DND-41 (cell line): ENCODE data around the gene MYH9.

Source experiments
- ATAC-seq: fragments of 200-7000 bp; cut with Tn5 transposase; 3 replicates; pipeline ENCODE4 v1.9.1; 2021; ENCODE audit warnings: low read depth; ENCODE audit not compliant: insufficient read depth
- DNase-seq: peaks from one replicate; pipeline ENCODE4 v3.0.0-alpha.2; 2020
- H2AFZ ChIP-seq: 2 replicates; pipeline ENCODE4 v1.6.0; 2012; ENCODE audit warnings: low read depth, low read length
- H3K27ac ChIP-seq: 2 replicates; pipeline ENCODE4 v1.5.1; 2012; ENCODE audit warnings: low read length, inconsistent platforms
- H3K27me3 ChIP-seq: fragments of 200-600 bp; sonication (generic); 2 replicates; pipeline ENCODE4 v1.6.0; 2012; ENCODE audit warnings: low read length, mild to moderate bottlenecking, inconsistent platforms; ENCODE audit not compliant: insufficient read depth, poor library complexity
- H3K36me3 ChIP-seq: 2 replicates; pipeline ENCODE4 v1.5.1; 2012; ENCODE audit warnings: low read length, inconsistent platforms; ENCODE audit not compliant: insufficient read depth
- H3K4me1 ChIP-seq: 2 replicates; pipeline ENCODE4 v1.5.1; 2012; ENCODE audit warnings: mild to moderate bottlenecking, low read length; ENCODE audit not compliant: insufficient read depth
- H3K4me2 ChIP-seq: 2 replicates; pipeline ENCODE4 v1.6.0; 2012; ENCODE audit warnings: mild to moderate bottlenecking, moderate library complexity, low read length, inconsistent platforms; ENCODE audit not compliant: insufficient read depth
- H3K4me3 ChIP-seq, 2 experiments: fragments of 200-600 bp in 1 of 2; shearing (Covaris generic) in 1 of 2; 2 replicates each; pipeline ENCODE4 v1.5.1; 2012 to 2016; ENCODE audit warnings: inconsistent platforms in 2 of 2, low read length in 2 of 2, mild to moderate bottlenecking in 2 of 2, low read depth in 1 of 2, moderate library complexity in 1 of 2
- H3K79me2 ChIP-seq: 2 replicates; pipeline ENCODE4 v1.6.0; 2012; ENCODE audit warnings: low read length, inconsistent platforms; ENCODE audit not compliant: insufficient read depth
- H3K9ac ChIP-seq: 2 replicates; pipeline ENCODE4 v1.6.0; 2012; ENCODE audit warnings: low read depth, mild to moderate bottlenecking, inconsistent platforms, low read length, moderate library complexity
- H3K9me3 ChIP-seq: 2 replicates; pipeline ENCODE4 v1.5.1; 2012; ENCODE audit warnings: low read length, moderate library complexity, mild to moderate bottlenecking, inconsistent platforms; ENCODE audit not compliant: insufficient read depth, severe bottlenecking
- H4K20me1 ChIP-seq: 2 replicates; pipeline ENCODE4 v1.6.0; 2012; ENCODE audit warnings: low read length; ENCODE audit not compliant: insufficient read depth
- EZH2 ChIP-seq: IDR thresholded peaks from 3 replicates; pipeline ENCODE4 v1.6.1; 2012; ENCODE audit warnings: borderline replicate concordance, low read depth, mild to moderate bottlenecking, moderate library complexity, low read length, inconsistent platforms; ENCODE audit not compliant: severe bottlenecking
- TF ChIP-seq, protein P1 (sequence below): IDR thresholded peaks from 2 replicates; pipeline ENCODE4 v1.5.1; 2012; ENCODE audit warnings: borderline replicate concordance, low read length, moderate library complexity, mild to moderate bottlenecking; ENCODE audit not compliant: poor library complexity, severe bottlenecking; ENCODE audit errors: extremely low read depth

The MYH9 gene

DNA sequence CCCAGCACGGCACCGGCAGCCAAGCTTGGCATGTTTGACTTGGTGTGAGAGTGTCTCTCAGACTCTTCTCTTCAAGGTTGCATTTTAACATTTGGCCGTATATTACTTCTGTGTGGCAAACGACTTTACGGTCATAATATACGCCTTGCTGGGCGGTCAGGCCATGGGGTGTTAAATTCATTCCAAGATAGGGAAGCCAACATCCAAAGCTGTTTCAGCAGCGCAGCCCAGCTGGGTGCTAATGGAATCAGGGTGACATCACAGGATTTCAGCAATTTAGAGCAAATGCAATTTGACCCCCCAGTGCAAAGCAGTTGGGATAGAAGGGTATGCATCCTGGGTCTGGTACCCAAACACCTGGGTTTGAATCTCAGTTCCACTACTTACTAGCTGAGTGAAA, 16.7 kb upstream of the MYH9 start:
- Histone ChIP-seq H3K4me2 (no peak overlapping the region; the same call in 1 of the 2 replicates), H3K36me3 (no peaks in the 10 kb centered on the region)

DNA sequence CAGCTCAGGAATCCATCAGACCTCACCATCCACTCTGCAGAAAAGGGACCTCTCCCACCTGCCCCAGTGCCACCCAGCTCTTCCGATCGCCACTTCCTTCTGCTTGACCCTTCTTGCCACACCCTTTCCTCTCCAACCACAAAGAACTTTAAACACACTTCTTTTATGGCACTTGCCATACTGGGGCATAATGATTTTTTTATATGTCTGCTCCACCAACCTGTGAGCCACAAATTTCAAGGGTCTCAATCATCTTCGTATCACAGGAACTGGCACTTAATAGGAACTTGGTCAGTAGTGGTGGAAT, 11.7 kb upstream of the MYH9 start:
- no peak for DNase-seq
- H3K9me3 ChIP-seq = no peaks in the 10 kb centered on the region
- no peaks in the 10 kb centered on the region for H3K36me3 ChIP-seq
- no peak overlapping the region for H3K9ac ChIP-seq
- no peak for ATAC-seq
- no peaks in the 10 kb centered on the region for H4K20me1 ChIP-seq
- H2AFZ ChIP-seq = no peak overlapping the region
- peaks cover 5% of the 10 kb centered on the region for H3K4me1 ChIP-seq
- H3K4me3 ChIP-seq = no peak overlapping the region
- H3K27ac ChIP-seq = no peak overlapping the region
- no peak overlapping the region for H3K4me2 ChIP-seq
- H3K27me3 ChIP-seq = no peaks in the 10 kb centered on the region
- no peaks in the 10 kb centered on the region for H3K79me2 ChIP-seq
- TF ChIP-seq, protein P1, sequence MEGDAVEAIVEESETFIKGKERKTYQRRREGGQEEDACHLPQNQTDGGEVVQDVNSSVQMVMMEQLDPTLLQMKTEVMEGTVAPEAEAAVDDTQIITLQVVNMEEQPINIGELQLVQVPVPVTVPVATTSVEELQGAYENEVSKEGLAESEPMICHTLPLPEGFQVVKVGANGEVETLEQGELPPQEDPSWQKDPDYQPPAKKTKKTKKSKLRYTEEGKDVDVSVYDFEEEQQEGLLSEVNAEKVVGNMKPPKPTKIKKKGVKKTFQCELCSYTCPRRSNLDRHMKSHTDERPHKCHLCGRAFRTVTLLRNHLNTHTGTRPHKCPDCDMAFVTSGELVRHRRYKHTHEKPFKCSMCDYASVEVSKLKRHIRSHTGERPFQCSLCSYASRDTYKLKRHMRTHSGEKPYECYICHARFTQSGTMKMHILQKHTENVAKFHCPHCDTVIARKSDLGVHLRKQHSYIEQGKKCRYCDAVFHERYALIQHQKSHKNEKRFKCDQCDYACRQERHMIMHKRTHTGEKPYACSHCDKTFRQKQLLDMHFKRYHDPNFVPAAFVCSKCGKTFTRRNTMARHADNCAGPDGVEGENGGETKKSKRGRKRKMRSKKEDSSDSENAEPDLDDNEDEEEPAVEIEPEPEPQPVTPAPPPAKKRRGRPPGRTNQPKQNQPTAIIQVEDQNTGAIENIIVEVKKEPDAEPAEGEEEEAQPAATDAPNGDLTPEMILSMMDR = no peak
- no peak for TF ChIP-seq EZH2

More for the DNA sequence above, 16.7 kb upstream of the MYH9 start:
- no peak for ATAC-seq
- Histone ChIP-seq H3K4me1 (peaks cover 32% of the 10 kb centered on the region), H3K27ac (peak overlapping the region; percentile 87), H4K20me1 (no peaks in the 10 kb centered on the region), H3K79me2 (no peaks in the 10 kb centered on the region), H3K27me3 (no peaks in the 10 kb centered on the region), H2AFZ (no peak overlapping the region), H3K4me3 (no peak overlapping the region), H3K9me3 (no peaks in the 10 kb centered on the region), H3K9ac (no peak overlapping the region)
- DNase-seq = no peak
- TF ChIP-seq EZH2 = no peak
- TF ChIP-seq, protein P1 = no peak

DNA sequence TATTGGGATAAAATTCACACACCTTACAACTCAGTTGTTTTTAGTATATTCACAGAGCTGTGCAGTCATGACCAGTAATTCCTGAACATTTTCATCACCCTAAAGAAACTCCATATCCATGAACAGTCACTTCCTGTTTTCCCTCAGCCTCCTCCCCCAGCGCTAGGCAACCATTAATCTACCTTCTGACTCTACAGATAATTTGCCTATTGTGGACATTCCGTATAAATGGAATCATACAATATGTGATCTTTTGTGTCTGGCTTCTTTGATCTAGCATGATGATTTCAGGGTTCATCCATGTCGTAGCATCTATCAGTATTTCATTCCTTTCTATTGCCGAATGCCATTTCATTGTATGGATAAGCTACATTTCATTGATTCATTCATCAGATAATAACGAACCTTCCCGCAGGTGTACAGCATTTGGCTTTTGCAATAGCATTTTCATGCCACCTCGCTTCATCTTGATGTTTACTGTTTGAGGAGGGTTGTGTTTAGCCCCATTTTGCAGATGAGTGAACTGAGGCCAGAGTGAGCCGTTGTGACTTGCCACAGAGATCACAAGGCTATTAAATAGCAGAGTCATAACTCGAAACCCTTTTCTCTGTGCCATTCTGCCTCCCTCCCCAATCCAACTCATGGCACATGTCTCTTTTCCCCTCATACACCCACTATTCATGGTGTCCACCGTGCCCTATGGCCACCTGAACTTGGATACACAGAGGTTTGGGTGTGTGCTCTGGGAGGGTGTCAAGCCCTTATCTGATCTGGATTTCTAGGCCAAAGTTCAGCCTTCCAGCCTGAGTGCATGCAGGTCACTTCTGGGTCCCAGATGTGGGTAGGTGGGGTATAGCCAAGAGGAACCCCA, 11.1 kb upstream of the MYH9 start:
- Histone ChIP-seq H3K4me3 (no peak overlapping the region), H3K79me2 (no peaks in the 10 kb centered on the region), H3K27ac (no peak overlapping the region), H3K4me2 (no peak overlapping the region), H3K9me3 (no peaks in the 10 kb centered on the region), H3K4me1 (no peaks in the 10 kb centered on the region), H3K27me3 (no peaks in the 10 kb centered on the region), H4K20me1 (no peaks in the 10 kb centered on the region), H3K36me3 (no peaks in the 10 kb centered on the region), H3K9ac (no peak overlapping the region), H2AFZ (no peak overlapping the region)
- no peak for DNase-seq
- ATAC-seq = no peak
- TF ChIP-seq, protein P1 = no peak
- TF ChIP-seq EZH2 = no peak
